B cell (primary cell): ENCODE data around the gene ARHGAP26. TPM values are rescaled to one million over a fixed set of nuclear protein-coding genes. Genes with fewer than 3 reads are reported as not detected.

Experiments
- ATAC-seq: fragments of 200-7000 bp; cut with Tn5 transposase; one replicate; pipeline ENCODE4 v1.10.0; 2021; ENCODE audit warnings: low read depth, mild to moderate bottlenecking, moderate number of reproducible peaks, moderate library complexity
- CTCF ChIA-PET: fragments of 350-600 bp; sonication (Branson Sonifier 250); formaldehyde crosslinking; loops from one replicate; lab custom pipeline; 2021; ENCODE audit warnings: antibody characterized with exemption, inconsistent platforms; lab: Charles Lee
- POLR2A ChIA-PET: fragments of 350-600 bp; sonication (Branson Sonifier 250); formaldehyde crosslinking; loops from one replicate; lab custom pipeline; 2021; ENCODE audit warnings: antibody characterized with exemption; lab: Charles Lee
- DNase-seq: peaks from one replicate; pipeline ENCODE4 v3.0.0; 2013
- H2AFZ ChIP-seq: 2 replicates; pipeline ENCODE4 v1.6.1; 2012; ENCODE audit warnings: mild to moderate bottlenecking, low read depth, low read length; ENCODE audit not compliant: insufficient read depth, poor library complexity, severe bottlenecking
- H3K27ac ChIP-seq, 2 donors: 1 replicate in 1 of 2; 2 replicates in 1 of 2; pipeline ENCODE4 v1.5.1; 2012 to 2013; ENCODE audit warnings: low read length in 2 of 2, mild to moderate bottlenecking in 2 of 2, moderate library complexity in 1 of 2
- H3K27me3 ChIP-seq, 4 experiments: fragments of 200-600 bp in 1 of 4; sonication (generic) in 1 of 4; replicated peaks in 1 of 4; 1 replicate in 2 of 4; 2 replicates in 2 of 4; pipeline versions ENCODE4 v1.6.1 to v1.7.0; 2013 to 2016; ENCODE audit warnings: low read length in 3 of 4, mild to moderate bottlenecking in 2 of 4, mixed read lengths in 1 of 4, moderate library complexity in 1 of 4; ENCODE audit not compliant: insufficient read depth in 4 of 4, control insufficient read depth in 3 of 4; ENCODE audit errors: control extremely low read depth in 1 of 4
- H3K36me3 ChIP-seq, 2 experiments: replicated peaks in 1 of 2; 1 replicate in 1 of 2; 2 replicates in 1 of 2; pipeline versions ENCODE4 v1.6.1 to v1.7.1; 2013; ENCODE audit warnings: low read length in 1 of 2; ENCODE audit not compliant: insufficient read depth in 2 of 2, control insufficient read depth in 1 of 2; ENCODE audit errors: control extremely low read depth in 1 of 2, extremely low read depth in 1 of 2
- H3K4me1 ChIP-seq, 2 donors: fragments of 200-600 bp in 1 of 2; sonication (generic) in 1 of 2; 1 replicate in 1 of 2; 2 replicates in 1 of 2; pipeline versions ENCODE4 v1.5.1 to v1.6.1; 2013 to 2017; ENCODE audit warnings: low read length in 2 of 2; ENCODE audit not compliant: control insufficient read depth in 2 of 2, insufficient read depth in 2 of 2
- H3K4me2 ChIP-seq: replicated peaks from 2 replicates; pipeline ENCODE3; 2012; ENCODE audit warnings: mild to moderate bottlenecking, low read depth, low read length; ENCODE audit not compliant: poor library complexity, severe bottlenecking
- H3K4me3 ChIP-seq, 5 experiments: fragments of 200-600 bp in 1 of 5; sonication (generic) in 1 of 5; 1 replicate in 3 of 5; 2 replicates in 2 of 5; pipeline versions ENCODE4 v1.5.1 to v1.7.0; 2011 to 2016; ENCODE audit warnings: low read length in 4 of 5, mild to moderate bottlenecking in 4 of 5, low read depth in 2 of 5, control low read depth in 1 of 5, moderate library complexity in 1 of 5; ENCODE audit not compliant: insufficient read depth in 1 of 5; ENCODE audit errors: control extremely low read depth in 1 of 5, extremely low read depth in 1 of 5
- H3K79me2 ChIP-seq: fragments of 200-600 bp; sonication (generic); one replicate; pipeline ENCODE4 v1.6.0; 2016; ENCODE audit warnings: low read length; ENCODE audit not compliant: control insufficient read depth, insufficient read depth
- H3K9ac ChIP-seq: fragments of 200-600 bp; sonication (generic); 2 replicates; pipeline ENCODE4 v1.6.1; 2017; ENCODE audit warnings: mild to moderate bottlenecking, low read length, moderate library complexity
- H3K9me3 ChIP-seq, 3 donors: one replicate each; pipeline versions ENCODE4 v1.6.1 to v1.7.1; 2013; ENCODE audit warnings: low read length in 2 of 3; ENCODE audit not compliant: control insufficient read depth in 2 of 3, insufficient read depth in 1 of 3; ENCODE audit errors: control extremely low read depth in 1 of 3
- H4K20me1 ChIP-seq: 2 replicates; pipeline ENCODE4 v1.6.0; 2012; ENCODE audit warnings: mild to moderate bottlenecking, low read length; ENCODE audit not compliant: insufficient read depth, control insufficient read depth, poor library complexity, severe bottlenecking
- H3K27ac Mint-ChIP-seq: one replicate; pipeline ENCODE4 v1.8.0; 2021; ENCODE audit warnings: mixed read lengths
- H3K27me3 Mint-ChIP-seq: one replicate; pipeline ENCODE4 v1.8.0; 2021; ENCODE audit warnings: mixed read lengths
- H3K4me1 Mint-ChIP-seq: one replicate; pipeline ENCODE4 v1.8.0; 2021; ENCODE audit warnings: mixed read lengths
- H3K4me3 Mint-ChIP-seq: one replicate; pipeline ENCODE4 v1.8.0; 2021; ENCODE audit warnings: mixed read lengths
- H3K9me3 Mint-ChIP-seq: one replicate; pipeline ENCODE4 v1.8.0; 2022; ENCODE audit warnings: mixed read lengths; ENCODE audit not compliant: insufficient read depth
- EZH2 ChIP-seq: IDR thresholded peaks from 2 replicates; pipeline ENCODE4 v1.6.1; 2012; ENCODE audit warnings: borderline replicate concordance, low read depth, mild to moderate bottlenecking, moderate library complexity, low read length; ENCODE audit not compliant: insufficient read depth, poor library complexity, severe bottlenecking
- WGBS: methylation state at CpG from one replicate; pipeline ENCODE4 v1.1.5; 2013; ENCODE audit warnings: missing lambda C conversion rate; ENCODE audit not compliant: insufficient coverage; 5-methylcytosine and 5-hydroxymethylcytosine counted together
- intact Hi-C: fragments of 100-400 bp; cut with micrococcal nuclease; formaldehyde crosslinking; loops from one replicate; pipeline ENCODE4 v1.10.0; 2022
- polyA plus RNA-seq: library from polyadenylated mRNA; depleted of rRNA; stranded (reverse); fragments of >200 nt; gene quantifications from 2 replicates; pipeline ENCODE4 v1.2.3, GENCODE V29; 2012
- total RNA-seq, 2 donors: library from RNA; stranded (reverse); fragments of 120-200 nt in 1 of 2; gene quantifications; 1 replicate in 1 of 2; 2 replicates in 1 of 2; pipeline versions ENCODE4 v1.2.3 to v1.2.4, GENCODE V29; 2013 to 2022
- TF ChIP-seq, protein P1 (sequence below): fragments of 200-600 bp; IDR thresholded peaks from one replicate; pipeline ENCODE4 v1.8.0; 2022; ENCODE audit warnings: antibody characterized with exemption, mild to moderate bottlenecking

Gene ARHGAP26
- total and polyA plus RNA-seq, 2 donors (not counting 1 experiment from before 2014, with no cell fraction given): 1.8 to 22.5 TPM

DNA sequence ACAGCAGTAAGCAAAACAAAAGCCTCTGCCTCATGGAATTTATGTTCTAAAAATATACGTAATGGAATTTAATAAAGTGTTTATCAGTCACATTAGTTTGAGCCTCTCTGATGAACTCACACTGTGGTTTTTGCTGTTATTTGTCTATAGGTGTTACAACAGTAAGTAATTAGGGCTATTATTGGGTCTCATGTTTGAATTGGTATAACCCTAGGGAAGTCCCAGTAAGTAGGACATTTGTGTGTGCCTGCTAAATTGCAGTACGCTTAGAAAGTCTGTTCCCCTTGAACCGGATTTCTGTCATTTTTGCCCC, 435.7 kb downstream of the ARHGAP26 start:
- no peak overlapping the region for H3K4me3 ChIP-seq
- no peaks in the 10 kb centered on the region for H3K4me1 ChIP-seq
- POLR2A ChIA-PET: no interaction called here
- no peak overlapping the region for H2AFZ ChIP-seq
- H3K4me2 ChIP-seq: no peak overlapping the region
- H3K9me3 ChIP-seq: no peaks in the 10 kb centered on the region
- no peaks in the 10 kb centered on the region for H3K27me3 ChIP-seq
- 84% methylated on average over 2 of the region's 3 CpGs for WGBS
- H3K4me1 Mint-ChIP-seq: peaks cover 11% of the 10 kb centered on the region
- no peak overlapping the region for H3K9ac ChIP-seq
- no peak for TF ChIP-seq EZH2
- TF ChIP-seq, protein P1, sequence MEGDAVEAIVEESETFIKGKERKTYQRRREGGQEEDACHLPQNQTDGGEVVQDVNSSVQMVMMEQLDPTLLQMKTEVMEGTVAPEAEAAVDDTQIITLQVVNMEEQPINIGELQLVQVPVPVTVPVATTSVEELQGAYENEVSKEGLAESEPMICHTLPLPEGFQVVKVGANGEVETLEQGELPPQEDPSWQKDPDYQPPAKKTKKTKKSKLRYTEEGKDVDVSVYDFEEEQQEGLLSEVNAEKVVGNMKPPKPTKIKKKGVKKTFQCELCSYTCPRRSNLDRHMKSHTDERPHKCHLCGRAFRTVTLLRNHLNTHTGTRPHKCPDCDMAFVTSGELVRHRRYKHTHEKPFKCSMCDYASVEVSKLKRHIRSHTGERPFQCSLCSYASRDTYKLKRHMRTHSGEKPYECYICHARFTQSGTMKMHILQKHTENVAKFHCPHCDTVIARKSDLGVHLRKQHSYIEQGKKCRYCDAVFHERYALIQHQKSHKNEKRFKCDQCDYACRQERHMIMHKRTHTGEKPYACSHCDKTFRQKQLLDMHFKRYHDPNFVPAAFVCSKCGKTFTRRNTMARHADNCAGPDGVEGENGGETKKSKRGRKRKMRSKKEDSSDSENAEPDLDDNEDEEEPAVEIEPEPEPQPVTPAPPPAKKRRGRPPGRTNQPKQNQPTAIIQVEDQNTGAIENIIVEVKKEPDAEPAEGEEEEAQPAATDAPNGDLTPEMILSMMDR: no peak
- H3K4me3 Mint-ChIP-seq: peak overlapping the region; percentile 37
- no peak overlapping the region for H3K27ac Mint-ChIP-seq
- H3K79me2 ChIP-seq: no peaks in the 10 kb centered on the region
- H3K27ac ChIP-seq: no peak overlapping the region
- no peaks in the 10 kb centered on the region for H3K36me3 ChIP-seq
- H4K20me1 ChIP-seq: no peaks in the 10 kb centered on the region
- ATAC-seq: no peak
- H3K9me3 Mint-ChIP-seq: no peaks in the 10 kb centered on the region
- H3K27me3 Mint-ChIP-seq: no peaks in the 10 kb centered on the region
- CTCF ChIA-PET: no interaction called here
- DNase-seq: no peak
- intact Hi-C loops: no loop called here

DNA sequence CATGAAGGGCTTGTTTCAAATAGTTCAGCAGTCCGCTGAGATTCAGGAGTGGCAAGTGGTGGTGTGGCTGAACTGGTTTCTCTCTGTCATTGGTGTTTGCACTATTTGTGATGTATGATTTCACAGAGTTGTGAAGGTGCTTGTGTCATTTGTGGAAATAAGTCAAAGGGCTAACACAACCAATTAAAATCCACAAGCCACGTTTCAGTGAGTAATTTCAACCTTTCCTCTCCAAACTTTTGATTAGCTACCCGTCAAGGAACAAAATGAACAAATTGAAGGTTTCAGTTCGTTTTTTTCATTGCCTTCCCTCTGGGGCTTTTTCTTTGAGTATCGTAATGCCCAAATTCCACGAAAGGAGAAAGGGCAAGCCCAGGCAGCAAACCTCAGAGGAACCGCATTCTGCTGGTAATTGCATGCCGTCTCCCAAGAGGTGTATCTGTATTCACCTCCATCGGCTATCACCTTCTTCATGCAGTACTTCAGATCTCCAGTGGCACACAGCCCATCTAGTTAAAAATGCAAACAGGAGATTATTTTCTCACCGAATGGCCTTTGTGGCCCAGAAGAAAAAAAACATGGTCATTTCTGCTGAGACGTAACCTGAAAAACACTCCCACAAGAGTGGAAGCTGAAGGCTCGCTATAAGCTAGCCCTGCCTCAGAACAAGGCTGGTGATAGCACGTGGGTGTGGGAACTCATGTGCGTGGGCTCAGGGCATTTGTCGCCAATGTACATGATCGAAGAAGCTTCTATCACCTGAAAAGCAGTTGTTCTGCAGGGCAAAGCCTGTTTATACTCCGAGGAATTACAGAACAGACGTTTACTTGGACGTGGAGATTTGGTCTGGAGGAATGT, 436.2 kb downstream of the ARHGAP26 start:
- no peaks in the 10 kb centered on the region for H3K36me3 ChIP-seq

More for the DNA sequence above, 436.2 kb downstream of the ARHGAP26 start:
- peak overlapping the region; percentile 37 for H3K4me3 Mint-ChIP-seq
- H3K79me2 ChIP-seq: no peaks in the 10 kb centered on the region
- POLR2A ChIA-PET: no interaction called here
- peaks cover 11% of the 10 kb centered on the region for H3K4me1 Mint-ChIP-seq
- H2AFZ ChIP-seq: no peak overlapping the region
- no peaks in the 10 kb centered on the region for H3K4me1 ChIP-seq
- H3K9me3 ChIP-seq: no peaks in the 10 kb centered on the region
- ATAC-seq: no peak
- H3K27me3 Mint-ChIP-seq: no peaks in the 10 kb centered on the region
- no peaks in the 10 kb centered on the region for H3K9me3 Mint-ChIP-seq
- no peak overlapping the region for H3K4me2 ChIP-seq
- peak overlapping the region in 1 of 5 experiments; percentile 3 for H3K4me3 ChIP-seq
- CTCF ChIA-PET: no interaction called here
- no peak overlapping the region for H3K9ac ChIP-seq
- H4K20me1 ChIP-seq: no peaks in the 10 kb centered on the region
- WGBS: 83% methylated on average over 16 of the region's 19 CpGs
- no peak overlapping the region for H3K27ac ChIP-seq
- no peak overlapping the region for H3K27ac Mint-ChIP-seq
- intact Hi-C loops: no loop called here
- TF ChIP-seq, protein P1: no peak
- TF ChIP-seq EZH2: no peak
- H3K27me3 ChIP-seq: no peaks in the 10 kb centered on the region
- no peak for DNase-seq
